H1 (cell line): ENCODE results near the gene TANC1. TPM values are rescaled to one million over a fixed set of nuclear protein-coding genes. Genes with fewer than 3 reads are reported as not detected.

Experiments
- CTCF ChIA-PET: fragments of 300-600 bp; sonication (Branson Sonifier 250); formaldehyde crosslinking; loops from one replicate; lab custom pipeline; 2021; ENCODE audit not compliant: partially characterized antibody; lab: Charles Lee
- POLR2A ChIA-PET: fragments of 300-600 bp; sonication (Branson Sonifier 250); formaldehyde crosslinking; loops from one replicate; lab custom pipeline; 2021; ENCODE audit warnings: inconsistent platforms; ENCODE audit not compliant: partially characterized antibody; lab: Charles Lee
- DNase-seq, 2 experiments: peaks; one replicate each; pipeline versions ENCODE4 v3.0.0 to v3.0.0-alpha.2; 2010 to 2022; ENCODE audit warnings: low spot score in 2 of 2, low read depth in 1 of 2, mixed read lengths in 1 of 2
- FAIRE-seq: peaks from 2 replicates; lab custom pipeline; 2011; peaks lifted over from hg19 to GRCh38; lab: Jason Lieb, UNC
- H2AFZ ChIP-seq: 2 replicates; pipeline ENCODE4 v1.8.1; 2012; ENCODE audit warnings: low read length, inconsistent platforms
- H2AK5ac ChIP-seq: 2 replicates; pipeline ENCODE4 v1.6.1; 2013; ENCODE audit warnings: low read depth, low read length
- H2BK120ac ChIP-seq: replicated peaks from 2 replicates; pipeline ENCODE3; 2013; ENCODE audit warnings: low read depth, low read length, inconsistent platforms
- H2BK12ac ChIP-seq: 2 replicates; pipeline ENCODE4 v1.6.1; 2013; ENCODE audit warnings: low read depth, low read length
- H2BK15ac ChIP-seq: 2 replicates; pipeline ENCODE4 v1.6.1; 2013; ENCODE audit warnings: low read length
- H2BK20ac ChIP-seq: 2 replicates; pipeline ENCODE4 v1.6.1; 2013; ENCODE audit warnings: low read length
- H2BK5ac ChIP-seq: 2 replicates; pipeline ENCODE4 v1.6.1; 2013; ENCODE audit warnings: low read depth, low read length
- H3K14ac ChIP-seq: 2 replicates; pipeline ENCODE4 v1.6.1; 2013; ENCODE audit warnings: inconsistent platforms; ENCODE audit not compliant: insufficient read length
- H3K18ac ChIP-seq: 2 replicates; pipeline ENCODE4 v1.6.1; 2013; ENCODE audit warnings: low read length; ENCODE audit errors: extremely low read depth
- H3K23ac ChIP-seq: 2 replicates; pipeline ENCODE4 v1.6.1; 2013; ENCODE audit warnings: inconsistent platforms; ENCODE audit not compliant: insufficient read length
- H3K23me2 ChIP-seq: 2 replicates; pipeline ENCODE4 v1.6.1; 2013; ENCODE audit warnings: low read depth, low read length
- H3K27ac ChIP-seq: 2 replicates; pipeline ENCODE4 v1.6.1; 2011; ENCODE audit warnings: low read depth, low read length, inconsistent platforms
- H3K27me3 ChIP-seq, 4 experiments: replicated peaks in 1 of 4; 1 replicate in 1 of 4; 2 replicates in 3 of 4; pipeline versions ENCODE4 v1.6.1 to v1.8.1; 2011 to 2013; ENCODE audit warnings: low read length in 3 of 4, mild to moderate bottlenecking in 3 of 4, inconsistent platforms in 2 of 4, mixed read lengths in 2 of 4, moderate library complexity in 1 of 4; ENCODE audit not compliant: control insufficient read depth in 3 of 4, insufficient read depth in 3 of 4; ENCODE audit errors: extremely low read depth in 1 of 4
- H3K36me3 ChIP-seq, 4 experiments: 2 replicates each; pipeline versions ENCODE4 v1.6.1 to v1.8.1; 2011 to 2013; ENCODE audit warnings: mild to moderate bottlenecking in 4 of 4, low read length in 3 of 4, moderate library complexity in 2 of 4, control low read depth in 1 of 4, inconsistent platforms in 1 of 4; ENCODE audit not compliant: insufficient read depth in 4 of 4, control insufficient read depth in 2 of 4
- H3K4ac ChIP-seq: replicated peaks from 2 replicates; pipeline ENCODE3; 2013; ENCODE audit warnings: low read length, low read depth, mixed read lengths, inconsistent platforms; ENCODE audit not compliant: insufficient read length
- H3K4me1 ChIP-seq, 4 experiments: replicated peaks in 1 of 4; 1 replicate in 1 of 4; 2 replicates in 3 of 4; pipeline versions ENCODE4 v1.6.1 to v1.8.1; 2011 to 2013; ENCODE audit warnings: low read length in 3 of 4, inconsistent platforms in 2 of 4, mixed read lengths in 1 of 4; ENCODE audit not compliant: insufficient read depth in 4 of 4, control insufficient read depth in 3 of 4
- H3K4me2 ChIP-seq, 2 experiments: 2 replicates each; pipeline versions ENCODE4 v1.6.1 to v1.8.1; 2011 to 2013; ENCODE audit warnings: low read depth in 2 of 2, low read length in 2 of 2, control low read depth in 1 of 2, inconsistent platforms in 1 of 2, mild to moderate bottlenecking in 1 of 2; ENCODE audit not compliant: insufficient read depth in 1 of 2
- H3K4me3 ChIP-seq, 4 experiments: fragments of 200-600, 300-600 bp in 1 of 4; sonication (generic), shearing (Covaris generic), sonication (Bioruptor Twin) in 1 of 4; 2 replicates each; pipeline versions ENCODE4 v1.5.1 to v1.8.1; 2011 to 2016; ENCODE audit warnings: low read length in 4 of 4, low read depth in 3 of 4, control low read depth in 2 of 4, inconsistent platforms in 2 of 4, mild to moderate bottlenecking in 2 of 4, mixed read lengths in 1 of 4, moderate library complexity in 1 of 4; ENCODE audit not compliant: insufficient read depth in 2 of 4; ENCODE audit errors: extremely low read depth in 1 of 4
- H3K56ac ChIP-seq: replicated peaks from 2 replicates; pipeline ENCODE3; 2013; ENCODE audit warnings: low read depth, mild to moderate bottlenecking, mixed read lengths, low read length, inconsistent platforms; ENCODE audit not compliant: insufficient read length
- H3K79me1 ChIP-seq: 2 replicates; pipeline ENCODE4 v1.6.1; 2013; ENCODE audit warnings: low read depth, low read length, control low read depth
- H3K79me2 ChIP-seq, 2 experiments: 2 replicates each; pipeline versions ENCODE4 v1.6.1 to v1.8.1; 2012 to 2013; ENCODE audit warnings: low read length in 2 of 2, mild to moderate bottlenecking in 2 of 2, inconsistent platforms in 1 of 2; ENCODE audit not compliant: insufficient read depth in 2 of 2, control insufficient read depth in 1 of 2
- H3K9ac ChIP-seq, 4 experiments: replicated peaks in 1 of 4; 1 replicate in 1 of 4; 2 replicates in 3 of 4; pipeline versions ENCODE4 v1.6.1 to v1.8.1; 2011 to 2013; ENCODE audit warnings: low read depth in 3 of 4, low read length in 3 of 4, control low read depth in 2 of 4, mild to moderate bottlenecking in 2 of 4, moderate library complexity in 2 of 4, inconsistent platforms in 1 of 4; ENCODE audit errors: extremely low read depth in 1 of 4
- H3K9me3 ChIP-seq, 2 experiments: 2 replicates each; pipeline versions ENCODE4 v1.6.1 to v1.8.1; 2012 to 2013; ENCODE audit warnings: mild to moderate bottlenecking in 2 of 2, moderate library complexity in 2 of 2, control low read depth in 1 of 2, inconsistent platforms in 1 of 2, low read depth in 1 of 2, low read length in 1 of 2, mixed read lengths in 1 of 2; ENCODE audit not compliant: insufficient read depth in 2 of 2
- H4K20me1 ChIP-seq, 2 experiments: replicated peaks in 1 of 2; 2 replicates each; pipeline versions ENCODE3 to v1.8.1; 2011 to 2013; ENCODE audit warnings: inconsistent platforms in 2 of 2, low read length in 2 of 2, mild to moderate bottlenecking in 1 of 2; ENCODE audit not compliant: insufficient read depth in 2 of 2, control insufficient read depth in 1 of 2
- H4K5ac ChIP-seq: 2 replicates; pipeline ENCODE4 v1.6.1; 2013; ENCODE audit warnings: low read length, low read depth, mixed read lengths, inconsistent platforms; ENCODE audit not compliant: insufficient read length
- H4K8ac ChIP-seq: 2 replicates; pipeline ENCODE4 v1.8.0; 2013; ENCODE audit warnings: mild to moderate bottlenecking, moderate library complexity, low read length, inconsistent platforms; ENCODE audit not compliant: insufficient read depth; ENCODE audit errors: extremely low read depth
- H4K91ac ChIP-seq: replicated peaks from 2 replicates; pipeline ENCODE3; 2013; ENCODE audit warnings: low read length, mixed read lengths, inconsistent platforms; ENCODE audit not compliant: insufficient read length
- BRCA1 ChIP-seq: IDR thresholded peaks from 2 replicates; pipeline ENCODE4 v1.6.1; 2012; ENCODE audit warnings: low read depth, low read length, improper control_type of control experiment
- CREB1 ChIP-seq: IDR thresholded peaks from 2 replicates; pipeline ENCODE4 v1.6.1; 2012; ENCODE audit warnings: inconsistent platforms
- KDM4A ChIP-seq: IDR thresholded peaks from one replicate; pipeline ENCODE4 v1.7.1; 2012; ENCODE audit warnings: low read depth, mild to moderate bottlenecking, moderate library complexity, low read length, inconsistent platforms; ENCODE audit not compliant: severe bottlenecking
- MAX ChIP-seq: IDR thresholded peaks from 2 replicates; pipeline ENCODE4 v1.6.1; 2012; ENCODE audit warnings: inconsistent platforms
- WGBS, 2 experiments: shearing (Covaris generic) in 1 of 2; methylation state at CpG; one replicate each; pipeline versions ENCODE4 v1.1.6 to v1.1.7; 2013 to 2015; ENCODE audit warnings: low lambda C conversion rate in 2 of 2, mixed read lengths in 2 of 2, inconsistent platforms in 1 of 2, low coverage in 1 of 2, missing lambda C conversion rate in 1 of 2; ENCODE audit not compliant: insufficient replicate concordance in 2 of 2, insufficient coverage in 1 of 2, insufficient read length in 1 of 2; ENCODE audit errors: extremely low coverage in 1 of 2, missing lambda C conversion rate in 1 of 2; 5-methylcytosine and 5-hydroxymethylcytosine counted together
- polyA plus RNA-seq, 7 experiments: library from polyadenylated mRNA; depleted of rRNA in 3 of 7; stranded (reverse) in 5 of 7; unstranded in 2 of 7; fragments of >200 nt in 5 of 7; fragments of 200-250 nt in 2 of 7; gene quantifications; 1 replicate in 5 of 7; 2 replicates in 1 of 7; 4 replicates in 1 of 7; pipeline versions ENCODE4 v1.2.1 to v1.2.3, GENCODE V29; 2011 to 2013; ENCODE audit warnings: missing spikeins in 2 of 7, mixed read lengths in 2 of 7
- total RNA-seq: library from RNA; stranded (reverse); fragmentation: NEBNext Ultra II Directional; extraction: Animal tissue kit (Norgen Biotek cat#: 25700); gene quantifications from 2 replicates; pipeline ENCODE4 v1.2.1, GENCODE V29; 2021

Gene TANC1
- total and polyA plus RNA-seq, 2 of the 8 experiments (the other 6 are each of a cell fraction or from before 2014, with no cell fraction given): 4.1 to 7.6 TPM

GRCh38 chr2:159163930-159164329, 195.5 kb downstream of the TANC1 start:
- Histone ChIP-seq H2BK120ac (no peak overlapping the region), H2AFZ (no peak overlapping the region), H4K20me1 (no peaks in the 10 kb centered on the region), H2BK12ac (no peak overlapping the region), H3K18ac (no peak overlapping the region), H3K27me3 (no peaks in the 10 kb centered on the region), H4K91ac (no peak overlapping the region), H3K27ac (no peak overlapping the region), H3K4ac (no peak overlapping the region), H3K4me3 (no peak overlapping the region), H3K14ac (no peak overlapping the region), H3K79me1 (no peaks in the 10 kb centered on the region), H3K79me2 (no peaks in the 10 kb centered on the region), H2BK5ac (no peak overlapping the region), H3K4me2 (no peak overlapping the region), H3K4me1 (peaks cover 0 to 2% (median 0%) of the 10 kb centered on the region in 4 experiments; a peak in 1 of 7 replicates), H3K23me2 (no peaks in the 10 kb centered on the region), H3K56ac (no peak overlapping the region), H4K8ac (no peak overlapping the region), H2AK5ac (no peak overlapping the region), H2BK15ac (no peak overlapping the region), H3K23ac (no peak overlapping the region), H4K5ac (no peak overlapping the region), H3K9me3 (no peaks in the 10 kb centered on the region), H2BK20ac (no peak overlapping the region), H3K36me3 (no peaks in the 10 kb centered on the region), H3K9ac (no peak overlapping the region)
- POLR2A ChIA-PET: no interaction called here
- DNase-seq: no peak
- WGBS, 2 experiments: 85% methylated on average over 6 of the region's 6 CpGs; no CpG with 5 or more reads in 1 of the 2 experiments
- CTCF ChIA-PET: interaction anchor here (0.8 to 3.5 kb wide), 7 partner anchors 9 to 45 kb away, joined by 3 to 10 read pairs (median 3); no protein-coding TSS in a partner anchor
- TF ChIP-seq KDM4A (no peak), BRCA1 (no peak), CREB1 (no peak), MAX (no peak)
- FAIRE-seq: no peak
